ENCODE measurements around the gene CD44.

CD44 gene

GRCh38 chr11:35109041-35109440, 29.9 kb upstream of the CD44 start:
- no peak overlapping the region for H3K27ac ChIP-seq (ENCODE audit: low read length)
- H2AFZ ChIP-seq (ENCODE audit: low read depth, low read length) = no peak overlapping the region
- H3K4me3 ChIP-seq (ENCODE audit: low read length) = no peak overlapping the region
- H3K4me2 ChIP-seq (ENCODE audit: low read length) = no peak overlapping the region
- no peaks in the 10 kb centered on the region for H4K20me1 ChIP-seq (ENCODE audit: insufficient read depth, low read length)
- no peaks in the 10 kb centered on the region for H3K36me3 ChIP-seq (replicated peaks; ENCODE audit: low read depth, low read length)
- H3K27me3 ChIP-seq (ENCODE audit: low read depth, low read length) = 0 out of 2 replicates have a peak, but pooled peaks cover 3% of the 10 kb centered on the region
- no peak overlapping the region for H3K9ac ChIP-seq (ENCODE audit: low read length)
- H3K9me3 ChIP-seq (ENCODE audit: insufficient read depth, low read length) = no peaks in the 10 kb centered on the region
- H3K79me2 ChIP-seq (ENCODE audit: low read length) = no peaks in the 10 kb centered on the region
- H3K4me1 ChIP-seq (ENCODE audit: low read length) = peaks cover 78% of the 10 kb centered on the region
- TF ChIP-seq EZH2phosphoT487 (IDR thresholded peaks at IDR 0.05; ENCODE audit: low read depth) = no peak
- TF ChIP-seq, protein P1, sequence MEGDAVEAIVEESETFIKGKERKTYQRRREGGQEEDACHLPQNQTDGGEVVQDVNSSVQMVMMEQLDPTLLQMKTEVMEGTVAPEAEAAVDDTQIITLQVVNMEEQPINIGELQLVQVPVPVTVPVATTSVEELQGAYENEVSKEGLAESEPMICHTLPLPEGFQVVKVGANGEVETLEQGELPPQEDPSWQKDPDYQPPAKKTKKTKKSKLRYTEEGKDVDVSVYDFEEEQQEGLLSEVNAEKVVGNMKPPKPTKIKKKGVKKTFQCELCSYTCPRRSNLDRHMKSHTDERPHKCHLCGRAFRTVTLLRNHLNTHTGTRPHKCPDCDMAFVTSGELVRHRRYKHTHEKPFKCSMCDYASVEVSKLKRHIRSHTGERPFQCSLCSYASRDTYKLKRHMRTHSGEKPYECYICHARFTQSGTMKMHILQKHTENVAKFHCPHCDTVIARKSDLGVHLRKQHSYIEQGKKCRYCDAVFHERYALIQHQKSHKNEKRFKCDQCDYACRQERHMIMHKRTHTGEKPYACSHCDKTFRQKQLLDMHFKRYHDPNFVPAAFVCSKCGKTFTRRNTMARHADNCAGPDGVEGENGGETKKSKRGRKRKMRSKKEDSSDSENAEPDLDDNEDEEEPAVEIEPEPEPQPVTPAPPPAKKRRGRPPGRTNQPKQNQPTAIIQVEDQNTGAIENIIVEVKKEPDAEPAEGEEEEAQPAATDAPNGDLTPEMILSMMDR (IDR thresholded peaks at IDR 0.05; ENCODE audit: low read depth, low read length) = no peak

- H3K9ac ChIP-seq (ENCODE audit: low read length) = no peak overlapping the region
- no peaks in the 10 kb centered on the region for H4K20me1 ChIP-seq (ENCODE audit: insufficient read depth, low read length)
- no peak overlapping the region for H3K27ac ChIP-seq (ENCODE audit: low read length)
- H3K36me3 ChIP-seq (replicated peaks; ENCODE audit: low read depth, low read length) = no peaks in the 10 kb centered on the region
- no peak overlapping the region for H3K4me3 ChIP-seq (ENCODE audit: low read length)
- no peaks in the 10 kb centered on the region for H3K79me2 ChIP-seq (ENCODE audit: low read length)
- H2AFZ ChIP-seq (ENCODE audit: low read depth, low read length) = no peak overlapping the region
- no peak overlapping the region for H3K4me2 ChIP-seq (ENCODE audit: low read length)
- H3K9me3 ChIP-seq (ENCODE audit: insufficient read depth, low read length) = no peaks in the 10 kb centered on the region
- H3K4me1 ChIP-seq (ENCODE audit: low read length) = peaks cover 86% of the 10 kb centered on the region
- TF ChIP-seq EZH2phosphoT487 (IDR thresholded peaks at IDR 0.05; ENCODE audit: low read depth) = no peak
- TF ChIP-seq, protein P1 (IDR thresholded peaks at IDR 0.05; ENCODE audit: low read depth, low read length) = no peak
- H3K27me3 ChIP-seq (ENCODE audit: low read depth, low read length) = 0 out of 2 replicates have a peak, but pooled peaks cover 3% of the 10 kb centered on the region
These were observed 29.1 kb upstream of the CD44 start for GRCh38 chr11:35109827-35110226.

GRCh38 chr11:35111161-35112055, 27.6 kb upstream of the CD44 start:
- TF ChIP-seq, protein P1 (IDR thresholded peaks at IDR 0.05; ENCODE audit: low read depth, low read length) = no peak
- no peak for TF ChIP-seq EZH2phosphoT487 (IDR thresholded peaks at IDR 0.05; ENCODE audit: low read depth)
- no peak overlapping the region for H3K27ac ChIP-seq (ENCODE audit: low read length)
- H3K4me3 ChIP-seq (ENCODE audit: low read length) = no peak overlapping the region
- H3K9ac ChIP-seq (ENCODE audit: low read length) = no peak overlapping the region
- 0 out of 2 replicates have a peak, but pooled peaks cover 3% of the 10 kb centered on the region for H3K27me3 ChIP-seq (ENCODE audit: low read depth, low read length)
- no peaks in the 10 kb centered on the region for H3K9me3 ChIP-seq (ENCODE audit: insufficient read depth, low read length)
- peak overlapping the region; percentile 20; the same call in 1 of the 2 replicates for H3K4me2 ChIP-seq (ENCODE audit: low read length)
- no peak overlapping the region for H2AFZ ChIP-seq (ENCODE audit: low read depth, low read length)
- H3K4me1 ChIP-seq (ENCODE audit: low read length) = peaks cover 90% of the 10 kb centered on the region
- no peaks in the 10 kb centered on the region for H3K79me2 ChIP-seq (ENCODE audit: low read length)
- no peaks in the 10 kb centered on the region for H4K20me1 ChIP-seq (ENCODE audit: insufficient read depth, low read length)
- no peaks in the 10 kb centered on the region for H3K36me3 ChIP-seq (replicated peaks; ENCODE audit: low read depth, low read length)

DNA sequence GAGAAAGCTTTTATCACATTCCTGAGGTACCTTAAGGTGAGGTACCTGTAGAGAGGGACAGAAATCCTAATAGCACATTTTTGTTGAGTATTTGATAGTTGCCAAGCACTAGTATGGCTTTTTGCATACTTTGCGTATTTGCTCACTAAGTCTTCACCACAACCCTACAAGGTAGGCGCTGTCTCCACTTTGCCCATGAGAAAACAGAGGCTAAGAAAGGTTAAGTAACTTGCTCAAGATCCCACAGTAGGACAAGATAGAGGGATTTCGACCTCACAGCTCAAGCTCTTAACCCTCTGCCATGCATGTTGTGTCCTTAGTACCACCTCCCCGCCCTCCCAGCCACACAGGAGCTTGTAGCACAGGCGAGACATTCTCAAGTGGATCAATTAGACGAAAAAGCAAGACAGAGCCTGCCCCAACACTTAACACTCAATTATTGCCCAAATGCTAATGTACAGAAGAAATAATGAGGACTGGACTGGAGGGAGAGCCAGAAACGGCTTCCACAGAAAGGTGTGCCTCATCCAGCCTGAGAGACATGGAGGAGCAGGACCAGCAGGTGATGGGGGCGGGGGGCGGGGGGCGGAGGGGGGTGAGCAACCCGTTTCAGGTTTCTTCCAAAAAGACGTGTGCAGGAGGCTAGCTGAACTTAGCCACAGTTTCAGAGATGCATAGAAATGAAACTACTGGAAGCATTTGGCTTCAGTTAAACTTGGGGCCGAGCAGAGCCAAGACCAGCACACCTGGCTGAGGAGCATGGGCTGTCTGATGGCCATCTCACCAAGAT, 26.7 kb upstream of the CD44 start:
- Histone ChIP-seq H3K36me3 (replicated peaks; ENCODE audit: low read depth, low read length) (no peaks in the 10 kb centered on the region), H4K20me1 (ENCODE audit: insufficient read depth, low read length) (no peaks in the 10 kb centered on the region), H3K27me3 (ENCODE audit: low read depth, low read length) (0 out of 2 replicates have a peak, but pooled peaks cover 3% of the 10 kb centered on the region), H3K4me1 (ENCODE audit: low read length) (peaks cover 90% of the 10 kb centered on the region), H3K4me3 (ENCODE audit: low read length) (no peak overlapping the region), H3K9me3 (ENCODE audit: insufficient read depth, low read length) (no peaks in the 10 kb centered on the region), H3K79me2 (ENCODE audit: low read length) (no peaks in the 10 kb centered on the region), H2AFZ (ENCODE audit: low read depth, low read length) (no peak overlapping the region), H3K27ac (ENCODE audit: low read length) (no peak overlapping the region), H3K9ac (ENCODE audit: low read length) (no peak overlapping the region), H3K4me2 (ENCODE audit: low read length) (no peak overlapping the region)
- TF ChIP-seq, protein P1 (IDR thresholded peaks at IDR 0.05; ENCODE audit: low read depth, low read length) = no peak
- TF ChIP-seq EZH2phosphoT487 (IDR thresholded peaks at IDR 0.05; ENCODE audit: low read depth) = no peak
